ENCODE measurements around the gene FAM50A. TPM values are rescaled to one million over a fixed set of nuclear protein-coding genes. Genes with fewer than 3 reads are reported as not detected.

FAM50A gene
- polyA plus RNA-seq, 1 donor from 2014 or later = 31.3 TPM

- no peak overlapping the region for H3K27ac Mint-ChIP-seq
- no peaks in the 10 kb centered on the region for H3K9me3 Mint-ChIP-seq
- no peak overlapping the region for H3K4me3 Mint-ChIP-seq
- no peaks in the 10 kb centered on the region for H3K4me1 Mint-ChIP-seq
- H3K36me3 Mint-ChIP-seq = peaks cover 2% of the 10 kb centered on the region
- H3K27me3 Mint-ChIP-seq = no peaks in the 10 kb centered on the region
These were observed 29.0 kb downstream of the FAM50A start for GRCh38 chrX:154472685-154473632.

DNA sequence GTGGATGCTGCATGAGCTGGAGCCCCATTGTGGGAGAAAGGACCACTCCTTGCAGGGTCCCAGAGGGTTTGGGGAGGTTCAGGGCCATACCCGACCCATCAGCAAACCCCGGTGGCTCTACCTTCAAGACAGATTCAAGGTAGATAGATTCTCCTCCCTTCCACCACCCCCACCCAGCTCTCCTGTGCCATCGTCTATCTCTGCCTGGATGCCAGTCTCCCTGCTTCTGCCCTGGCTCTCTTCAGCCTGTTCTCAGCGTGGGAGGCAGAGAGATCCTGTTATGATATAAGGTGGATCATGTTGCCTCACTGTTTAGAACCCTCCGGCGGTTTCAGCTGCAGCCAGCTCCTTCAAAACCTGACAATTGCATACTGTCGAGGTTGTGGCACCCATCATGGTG is 29.7 kb downstream of the FAM50A start:
- Mint-ChIP-seq H3K4me3 (no peak overlapping the region), H3K36me3 (peaks cover 2% of the 10 kb centered on the region), H3K27ac (peak overlapping the region in 1 of 3 donors; percentile 39), H3K9me3 (no peaks in the 10 kb centered on the region), H3K4me1 (no peaks in the 10 kb centered on the region), H3K27me3 (no peaks in the 10 kb centered on the region)

DNA sequence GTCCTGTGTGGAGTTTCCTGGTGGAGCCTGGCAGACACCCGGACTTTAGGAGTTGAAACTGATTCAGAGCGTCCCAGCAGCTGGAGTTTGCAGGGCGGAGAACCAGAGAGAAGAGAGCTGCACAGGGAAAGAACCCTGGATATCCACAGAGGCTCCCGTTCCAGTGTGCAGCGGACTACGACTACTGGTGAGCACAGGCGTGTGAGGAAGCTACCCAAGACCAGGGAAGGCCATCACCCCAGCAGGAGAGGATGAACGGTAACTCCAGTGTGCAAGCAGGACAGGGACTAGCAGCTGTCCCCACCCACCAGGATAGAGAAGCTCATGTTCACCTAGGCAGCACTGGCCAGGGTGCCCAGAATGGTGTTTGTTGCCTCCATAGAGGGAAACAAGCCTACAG is 32.9 kb downstream of the FAM50A start:
- H3K4me1 Mint-ChIP-seq = peaks cover 7 to 9% (median 7%) of the 10 kb centered on the region in 3 donors
- no peaks in the 10 kb centered on the region for H3K27me3 Mint-ChIP-seq
- H3K4me3 Mint-ChIP-seq = peak overlapping the region in 2 of 4 donors; percentile 38 to 51
- peak overlapping the region in 1 of 3 donors; percentile 53 for H3K27ac Mint-ChIP-seq
- H3K36me3 Mint-ChIP-seq = peaks cover 2% of the 10 kb centered on the region
- no peaks in the 10 kb centered on the region for H3K9me3 Mint-ChIP-seq

GRCh38 chrX:154477891-154478477 is 34.0 kb downstream of the FAM50A start:
- Mint-ChIP-seq H3K36me3 (peaks cover 2% of the 10 kb centered on the region), H3K9me3 (no peaks in the 10 kb centered on the region), H3K27ac (peak overlapping the region in 2 of 3 donors; percentile 91 to 99), H3K4me3 (peak overlapping the region; percentile 80 to 97 (median 89)), H3K27me3 (no peaks in the 10 kb centered on the region), H3K4me1 (peaks cover 7 to 14% (median 9%) of the 10 kb centered on the region in 3 donors)

DNA sequence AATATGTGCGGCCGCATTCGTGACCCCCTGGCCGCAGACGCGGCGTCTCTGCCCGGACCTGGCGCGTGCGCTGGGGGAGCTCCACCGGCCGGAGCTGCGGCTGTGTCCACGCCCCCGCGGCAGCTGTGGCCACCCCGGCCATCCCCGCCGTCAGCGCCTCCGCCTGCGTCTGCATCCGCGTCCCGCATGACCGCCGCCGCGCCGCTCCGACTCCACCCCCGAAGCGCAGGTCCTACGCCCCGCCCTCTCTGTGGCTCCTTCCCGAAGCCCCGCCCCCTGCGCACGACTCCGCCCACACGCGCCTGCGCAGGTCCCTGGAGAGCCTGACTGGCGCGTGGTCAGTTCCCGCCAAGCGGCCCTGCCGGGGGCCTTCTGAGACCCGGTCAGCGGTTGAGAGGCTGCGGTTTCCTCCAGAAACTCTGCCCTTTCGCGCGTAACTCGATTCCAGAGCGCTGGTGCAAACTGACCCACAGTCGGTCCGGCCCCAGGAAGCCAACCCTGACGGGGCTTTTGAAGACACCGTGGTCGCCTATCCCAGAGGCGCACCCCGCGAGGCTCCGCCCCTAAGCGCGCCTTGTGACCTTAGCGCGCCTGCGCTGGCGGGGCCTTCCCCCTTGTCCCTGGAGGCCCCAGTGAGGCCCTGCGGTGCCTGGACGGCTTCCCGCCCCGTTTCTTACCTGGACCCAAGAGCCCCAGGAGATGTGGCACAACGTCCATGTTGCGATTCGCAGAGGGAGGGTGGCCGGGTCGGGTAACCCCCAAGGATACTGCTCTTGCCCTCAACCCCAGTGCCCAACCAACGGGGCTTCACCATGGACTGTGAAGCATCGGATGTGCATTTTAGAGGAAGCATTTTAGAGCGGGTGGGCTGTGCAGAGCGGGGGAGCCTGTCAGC is 35.0 kb downstream of the FAM50A start, which contains the start of gene LAGE3:
Gene LAGE3 (minus strand): TSS at position 554 of the 895 bp plus-strand sequence. CDS start 366 bp downstream, at position 188.
- Mint-ChIP-seq H3K4me1 (peaks cover 7 to 14% (median 9%) of the 10 kb centered on the region in 3 donors), H3K9me3 (no peaks in the 10 kb centered on the region), H3K4me3 (peak within 1 kb of the TSS; percentile 80 to 97 (median 91)), H3K36me3 (no peaks in the 10 kb centered on the region), H3K27ac (peak within 1 kb of the TSS; percentile 91 to 99 (median 96)), H3K27me3 (no peaks in the 10 kb centered on the region)

- Mint-ChIP-seq H3K4me3 (peak overlapping the region in 2 of 4 donors; percentile 36 to 62), H3K9me3 (no peaks in the 10 kb centered on the region), H3K27me3 (no peaks in the 10 kb centered on the region), H3K36me3 (no peaks in the 10 kb centered on the region), H3K27ac (peak overlapping the region in 2 of 3 donors; percentile 27 to 53), H3K4me1 (peaks cover 7 to 14% (median 9%) of the 10 kb centered on the region in 3 donors)
These were observed 37.3 kb downstream of the FAM50A start for GRCh38 chrX:154481195-154481594.

DNA sequence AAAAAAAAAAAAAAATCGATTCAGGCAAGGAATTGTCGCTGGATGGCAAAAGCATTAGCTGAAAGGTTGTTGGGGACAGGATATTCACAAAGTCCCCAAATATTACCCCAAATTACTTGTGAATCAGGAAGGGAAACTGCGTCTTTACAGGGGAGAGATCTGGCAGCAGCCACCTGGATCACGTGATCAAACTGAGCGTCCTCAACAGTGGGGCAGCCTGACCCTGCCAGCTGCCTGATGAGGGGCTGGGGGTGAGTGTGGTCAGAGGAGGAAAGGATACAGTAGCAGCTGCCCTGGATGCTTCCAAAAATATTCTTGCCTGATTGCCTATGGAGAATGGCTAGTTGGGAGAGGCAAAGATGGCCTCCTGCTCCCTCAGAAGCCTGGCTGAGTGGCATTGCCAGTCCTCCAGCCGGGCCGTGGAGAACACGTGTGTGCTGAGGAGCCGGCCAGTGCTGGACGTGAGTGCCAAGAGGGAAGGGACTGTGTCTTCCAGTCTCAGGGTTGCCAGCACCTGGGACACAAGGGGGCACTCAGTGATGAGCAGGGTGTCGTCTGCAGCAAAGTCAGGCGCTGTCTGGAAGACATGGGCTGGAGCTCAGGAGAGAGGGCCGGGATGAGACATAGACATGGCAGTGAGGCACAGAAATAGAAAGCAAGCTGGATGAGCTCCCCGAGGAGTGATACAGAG is 38.1 kb downstream of the FAM50A start:
- Mint-ChIP-seq H3K9me3 (no peaks in the 10 kb centered on the region), H3K36me3 (no peaks in the 10 kb centered on the region), H3K4me1 (peaks cover 7 to 15% (median 9%) of the 10 kb centered on the region in 3 donors), H3K27ac (peak overlapping the region; percentile 56 to 93 (median 81)), H3K27me3 (no peaks in the 10 kb centered on the region), H3K4me3 (peak overlapping the region in 2 of 4 donors; percentile 34 to 36)

- Mint-ChIP-seq H3K27ac (peak overlapping the region in 2 of 3 donors; percentile 56 to 81), H3K4me3 (no peak overlapping the region), H3K4me1 (peaks cover 7 to 16% (median 9%) of the 10 kb centered on the region in 3 donors), H3K36me3 (no peaks in the 10 kb centered on the region), H3K9me3 (no peaks in the 10 kb centered on the region), H3K27me3 (no peaks in the 10 kb centered on the region)
These were observed 38.8 kb downstream of the FAM50A start for GRCh38 chrX:154482786-154483185.

DNA sequence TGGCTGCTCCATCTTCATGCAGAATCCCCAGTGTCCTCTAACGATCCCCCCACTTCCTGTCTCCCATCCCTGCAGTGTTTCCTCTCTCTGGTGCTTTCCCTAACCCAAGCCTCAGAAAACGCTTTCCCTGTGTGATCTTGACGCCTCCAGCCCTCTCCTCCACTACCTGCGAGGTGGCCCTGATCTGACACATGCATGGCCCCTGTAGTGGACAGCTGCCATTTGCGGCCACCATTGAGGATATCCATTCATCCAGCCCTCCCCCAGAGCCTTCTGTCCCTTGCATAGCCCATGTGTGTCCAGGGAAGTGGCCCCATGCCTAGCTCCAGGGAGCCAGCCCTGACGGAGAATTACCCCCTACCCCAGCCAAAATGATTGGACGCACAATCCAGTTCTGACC is 39.4 kb downstream of the FAM50A start:
- peak overlapping the region in 1 of 4 donors; percentile 30 for H3K4me3 Mint-ChIP-seq
- H3K9me3 Mint-ChIP-seq = no peaks in the 10 kb centered on the region
- no peaks in the 10 kb centered on the region for H3K27me3 Mint-ChIP-seq
- peaks cover 7 to 18% (median 10%) of the 10 kb centered on the region in 3 donors for H3K4me1 Mint-ChIP-seq
- peak overlapping the region in 2 of 3 donors; percentile 28 to 59 for H3K27ac Mint-ChIP-seq
- no peaks in the 10 kb centered on the region for H3K36me3 Mint-ChIP-seq

DNA sequence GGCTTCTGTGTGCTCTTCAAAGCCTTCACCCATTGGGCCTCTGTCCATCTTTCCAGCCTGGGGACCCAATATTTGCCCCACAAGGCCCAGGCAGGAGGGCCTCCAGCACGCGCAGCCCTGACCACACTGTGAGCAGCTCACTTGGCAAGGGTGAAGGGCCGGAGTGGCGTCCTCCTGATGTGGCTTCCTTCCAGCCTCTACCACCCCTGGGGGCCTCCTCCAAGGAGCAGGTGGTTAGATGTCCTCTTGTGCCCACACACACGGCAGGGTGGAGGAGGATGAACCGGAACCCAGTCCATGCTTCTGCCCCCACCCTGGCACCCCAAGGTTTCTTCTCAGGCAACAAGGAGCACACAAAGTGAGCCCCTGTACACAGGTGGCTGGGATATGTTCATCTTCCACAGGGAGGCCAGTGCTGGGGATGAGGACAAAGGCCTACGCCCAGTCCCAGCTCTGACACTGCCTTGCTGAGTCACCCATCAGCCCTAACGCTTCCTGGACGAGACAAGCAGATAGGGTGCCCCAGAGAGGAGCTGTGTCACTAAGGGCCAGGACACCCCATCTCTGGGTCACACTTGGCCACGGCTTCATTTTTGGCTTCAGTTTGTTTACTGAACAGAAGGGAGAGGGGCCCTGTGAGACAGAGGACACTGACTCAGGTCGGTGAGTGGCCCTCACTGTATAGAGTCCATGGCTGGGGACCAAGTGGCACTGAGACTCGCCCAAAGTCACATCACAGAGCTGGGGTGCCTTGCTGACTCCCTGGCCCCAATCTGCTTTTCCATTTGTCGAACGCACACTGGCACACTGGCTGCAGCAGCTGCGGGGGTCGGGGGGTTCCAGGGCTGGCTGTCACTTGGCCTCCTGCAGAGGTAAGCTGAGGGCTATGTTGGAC is 40.6 kb downstream of the FAM50A start:
- peaks cover 0 to 19% (median 12%) of the 10 kb centered on the region in 3 donors for H3K4me1 Mint-ChIP-seq
- H3K4me3 Mint-ChIP-seq = peak overlapping the region in 3 of 4 donors; percentile 9 to 68 (median 39)
- H3K27ac Mint-ChIP-seq = peak overlapping the region in 1 of 3 donors; percentile 16
- H3K36me3 Mint-ChIP-seq = no peaks in the 10 kb centered on the region
- no peaks in the 10 kb centered on the region for H3K9me3 Mint-ChIP-seq
- H3K27me3 Mint-ChIP-seq = no peaks in the 10 kb centered on the region

DNA sequence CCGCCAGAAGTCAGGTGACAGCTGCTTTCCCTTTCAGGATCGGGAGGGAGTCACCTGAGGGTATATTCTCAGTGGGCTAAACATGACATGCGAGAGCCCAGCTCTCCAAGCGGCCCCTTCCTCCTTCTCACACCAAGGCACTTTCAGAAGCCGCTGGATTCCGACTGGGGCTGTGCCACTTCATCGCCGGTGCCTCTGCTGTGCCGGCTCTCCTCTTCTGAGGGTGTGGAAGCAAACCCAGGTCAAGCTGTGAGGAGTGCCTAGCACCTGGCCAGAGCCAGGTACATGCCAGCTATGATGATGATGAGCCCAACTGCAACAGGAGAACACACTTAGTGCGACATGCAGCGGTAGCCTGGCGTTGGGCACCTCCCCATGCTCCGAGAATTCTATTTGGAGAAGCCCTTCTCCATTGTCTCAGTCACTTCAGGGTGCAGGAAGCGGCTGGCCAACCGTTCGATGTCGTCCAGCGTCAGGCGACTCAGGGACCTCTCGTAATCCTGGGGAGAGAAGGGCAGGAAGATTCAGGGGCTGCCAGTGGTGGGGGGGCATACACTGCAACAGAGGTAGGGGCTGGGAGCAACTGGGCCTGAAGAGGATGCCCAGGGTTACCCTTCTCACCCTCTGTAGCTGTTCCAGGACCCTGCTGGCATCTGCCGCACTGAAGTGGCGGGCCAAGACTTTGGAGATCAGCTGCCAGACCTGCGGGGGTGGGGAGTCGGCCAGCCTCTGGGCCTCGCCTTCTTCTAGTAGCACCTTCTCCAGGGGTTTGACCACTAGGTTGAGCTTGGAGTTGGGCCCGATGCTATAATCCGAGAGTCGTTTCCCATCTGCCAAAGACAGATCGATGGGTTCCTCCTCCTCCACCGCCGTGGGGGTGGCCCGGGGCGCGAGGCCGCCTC is 41.5 kb downstream of the FAM50A start:
- Mint-ChIP-seq H3K27me3 (peaks cover 1% of the 10 kb centered on the region), H3K4me1 (peaks cover 0 to 20% (median 14%) of the 10 kb centered on the region in 3 donors), H3K9me3 (no peaks in the 10 kb centered on the region), H3K36me3 (no peaks in the 10 kb centered on the region), H3K4me3 (peak overlapping the region; percentile 54 to 77 (median 72)), H3K27ac (peak overlapping the region in 1 of 3 donors; percentile 18)

DNA sequence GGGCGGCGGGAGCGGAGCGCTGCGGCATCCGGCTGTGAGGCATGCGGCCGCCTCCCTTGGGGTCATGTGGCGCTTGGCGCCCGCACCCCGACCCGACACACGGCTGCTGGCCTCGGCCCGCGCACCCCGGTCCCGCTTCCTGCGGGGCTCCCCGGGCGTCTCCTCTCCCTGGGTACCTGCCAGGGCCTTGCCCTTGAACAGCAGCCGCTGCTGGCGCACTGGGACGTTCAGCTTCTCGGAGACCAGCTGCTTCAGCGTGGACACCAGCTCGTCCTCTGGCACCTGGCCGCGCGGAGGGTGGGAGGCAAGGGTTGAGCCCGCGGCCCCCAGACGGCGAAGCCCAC is 42.1 kb downstream of the FAM50A start:
- Mint-ChIP-seq H3K27ac (no peak overlapping the region), H3K36me3 (no peaks in the 10 kb centered on the region), H3K9me3 (no peaks in the 10 kb centered on the region), H3K27me3 (peaks cover 1% of the 10 kb centered on the region), H3K4me1 (peaks cover 4 to 20% (median 14%) of the 10 kb centered on the region in 3 donors), H3K4me3 (peak overlapping the region in 2 of 4 donors; percentile 17 to 68)
